Fibroblast of upper back skin (primary cell): ENCODE results near the gene CLCA2.

Experiments
- DNase-seq: peaks from one replicate; pipeline ENCODE4 v3.0.0-alpha.2; 2013

Gene CLCA2

GRCh38 chr1:86478416-86479156 lies 54.6 kb downstream of the CLCA2 start:
- no peak for DNase-seq

GRCh38 chr1:86481966-86482365 lies 58.0 kb downstream of the CLCA2 start:
- no peak for DNase-seq

- peak; percentile 97 for DNase-seq
These were observed 63.3 kb downstream of the CLCA2 start for GRCh38 chr1:86487131-86487810.

GRCh38 chr1:86487811-86488141 lies 63.8 kb downstream of the CLCA2 start:
- no peak for DNase-seq

GRCh38 chr1:86489242-86489878 lies 65.4 kb downstream of the CLCA2 start:
- DNase-seq, result no peak

GRCh38 chr1:86491171-86491950 lies 67.4 kb downstream of the CLCA2 start:
- no peak for DNase-seq

GRCh38 chr1:86498281-86498680 lies 74.3 kb downstream of the CLCA2 start:
- no peak for DNase-seq

- DNase-seq, result no peak
These were observed 76.1 kb downstream of the CLCA2 start for GRCh38 chr1:86499987-86500593.

- no peak for DNase-seq
These were observed 76.7 kb downstream of the CLCA2 start for GRCh38 chr1:86500714-86501113.

GRCh38 chr1:86502125-86502646 lies 78.2 kb downstream of the CLCA2 start:
- peak; percentile 16 for DNase-seq

- DNase-seq, result peak; percentile 23
These were observed 78.9 kb downstream of the CLCA2 start for GRCh38 chr1:86502721-86503405.

GRCh38 chr1:86503406-86504136 lies 79.6 kb downstream of the CLCA2 start:
- no peak for DNase-seq

- DNase-seq, result no peak
These were observed 80.1 kb downstream of the CLCA2 start for GRCh38 chr1:86504137-86504479.

- DNase-seq, result peak; percentile 69
These were observed 81.1 kb downstream of the CLCA2 start for GRCh38 chr1:86504895-86505563.

GRCh38 chr1:86505564-86505902 lies 81.6 kb downstream of the CLCA2 start:
- no peak for DNase-seq
